SJSA1 (cell line): ENCODE results near the gene PBOV1. TPM values are rescaled to one million over a fixed set of nuclear protein-coding genes. Genes with fewer than 3 reads are reported as not detected.

Experiments
- DNase-seq, 2 experiments: peaks; one replicate each; pipeline ENCODE4 v3.0.0-alpha.2; 2015 to 2020; ENCODE audit warnings: low spot score in 2 of 2, low read depth in 1 of 2
- H3K27ac ChIP-seq: fragments of 250-450 bp; sonication (Bioruptor Pico); 2 replicates; pipeline ENCODE4 v1.5.1; 2020; ENCODE audit warnings: mild to moderate bottlenecking, moderate library complexity
- H3K27me3 ChIP-seq: fragments of 250-450 bp; sonication (Bioruptor Pico); replicated peaks from 2 replicates; pipeline ENCODE4 v1.5.1; 2020; ENCODE audit warnings: mild to moderate bottlenecking, moderate library complexity
- H3K36me3 ChIP-seq: fragments of 250-450 bp; sonication (Bioruptor Pico); 2 replicates; pipeline ENCODE4 v1.5.1; 2020; ENCODE audit warnings: mild to moderate bottlenecking
- H3K4me1 ChIP-seq: fragments of 250-450 bp; sonication (Bioruptor Pico); replicated peaks from 2 replicates; pipeline ENCODE4 v1.6.1; 2021; ENCODE audit warnings: mild to moderate bottlenecking
- H3K4me3 ChIP-seq: fragments of 250-450 bp; sonication (Bioruptor Pico); 2 replicates; pipeline ENCODE4 v1.5.1; 2020; ENCODE audit warnings: mild to moderate bottlenecking
- H3K9me3 ChIP-seq: fragments of 250-450 bp; sonication (Bioruptor Pico); replicated peaks from 2 replicates; pipeline ENCODE4 v1.5.1; 2020; ENCODE audit warnings: mild to moderate bottlenecking
- total RNA-seq: library from RNA; depleted of rRNA; stranded (reverse); fragments of >200 nt; shearing (Covaris generic); gene quantifications from 2 replicates; pipeline ENCODE4 v1.2.3, GENCODE V29; 2014

The PBOV1 gene
- total RNA-seq, 1 experiment from 2014 or later, result not detected

DNA sequence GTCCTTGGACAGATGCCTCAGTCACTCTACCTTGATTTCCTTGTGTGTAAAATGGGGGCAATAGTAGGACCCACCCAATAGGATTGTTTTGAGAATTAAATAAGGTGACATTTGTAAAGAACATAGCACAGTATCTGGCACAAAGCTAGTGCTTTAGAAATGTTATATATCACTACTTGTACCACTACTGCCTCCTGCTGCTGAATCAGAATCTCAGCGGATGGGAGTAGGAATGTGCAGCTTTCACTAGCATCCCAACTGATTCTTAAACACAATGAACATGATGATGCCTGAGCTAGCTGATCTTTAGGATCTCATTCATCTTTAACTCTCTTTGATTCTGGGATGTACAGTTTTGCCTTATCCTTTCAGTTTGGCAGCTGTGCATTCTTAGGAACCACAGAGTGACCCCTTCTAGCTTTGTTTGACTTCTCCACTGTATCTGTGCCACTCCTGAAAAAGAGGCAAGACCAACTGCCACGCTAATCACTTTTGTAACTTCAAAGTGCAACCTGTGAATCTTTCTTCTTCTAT lies 7.2 kb downstream of the PBOV1 start:
- no peaks in the 10 kb centered on the region; the same call in 1 of the 2 replicates for H3K27me3 ChIP-seq

GRCh38 chr6:138206862-138207261 lies 11.4 kb downstream of the PBOV1 start:
- Histone ChIP-seq H3K36me3 (no peaks in the 10 kb centered on the region), H3K4me1 (no peaks in the 10 kb centered on the region), H3K9me3 (no peaks in the 10 kb centered on the region), H3K4me3 (no peak overlapping the region), H3K27ac (no peak overlapping the region), H3K27me3 (no peaks in the 10 kb centered on the region; the same call in 1 of the 2 replicates)
- DNase-seq, result no peak

More for the DNA sequence above, 7.2 kb downstream of the PBOV1 start:
- H3K27ac ChIP-seq, result no peak overlapping the region
- H3K36me3 ChIP-seq, result no peaks in the 10 kb centered on the region
- H3K4me1 ChIP-seq, result no peaks in the 10 kb centered on the region
- H3K9me3 ChIP-seq, result no peaks in the 10 kb centered on the region
- no peak overlapping the region for H3K4me3 ChIP-seq
- no peak for DNase-seq

GRCh38 chr6:138205437-138206094 lies 12.7 kb downstream of the PBOV1 start:
- DNase-seq, result no peak
- no peaks in the 10 kb centered on the region for H3K36me3 ChIP-seq
- H3K9me3 ChIP-seq, result no peaks in the 10 kb centered on the region
- H3K4me1 ChIP-seq, result no peaks in the 10 kb centered on the region
- no peak overlapping the region for H3K27ac ChIP-seq
- H3K27me3 ChIP-seq, result no peaks in the 10 kb centered on the region; the same call in 1 of the 2 replicates
- H3K4me3 ChIP-seq, result no peak overlapping the region

GRCh38 chr6:138204792-138205384 lies 13.4 kb downstream of the PBOV1 start:
- Histone ChIP-seq H3K9me3 (no peaks in the 10 kb centered on the region), H3K36me3 (no peaks in the 10 kb centered on the region), H3K4me1 (no peaks in the 10 kb centered on the region), H3K27ac (no peak overlapping the region), H3K27me3 (no peaks in the 10 kb centered on the region; the same call in 1 of the 2 replicates), H3K4me3 (no peak overlapping the region)
- no peak for DNase-seq

GRCh38 chr6:138204303-138204702 lies 14.0 kb downstream of the PBOV1 start:
- no peaks in the 10 kb centered on the region for H3K4me1 ChIP-seq
- no peaks in the 10 kb centered on the region for H3K9me3 ChIP-seq
- H3K27ac ChIP-seq, result no peak overlapping the region
- H3K4me3 ChIP-seq, result no peak overlapping the region
- H3K27me3 ChIP-seq, result no peaks in the 10 kb centered on the region; the same call in 1 of the 2 replicates
- no peaks in the 10 kb centered on the region for H3K36me3 ChIP-seq
- DNase-seq, result no peak

DNA sequence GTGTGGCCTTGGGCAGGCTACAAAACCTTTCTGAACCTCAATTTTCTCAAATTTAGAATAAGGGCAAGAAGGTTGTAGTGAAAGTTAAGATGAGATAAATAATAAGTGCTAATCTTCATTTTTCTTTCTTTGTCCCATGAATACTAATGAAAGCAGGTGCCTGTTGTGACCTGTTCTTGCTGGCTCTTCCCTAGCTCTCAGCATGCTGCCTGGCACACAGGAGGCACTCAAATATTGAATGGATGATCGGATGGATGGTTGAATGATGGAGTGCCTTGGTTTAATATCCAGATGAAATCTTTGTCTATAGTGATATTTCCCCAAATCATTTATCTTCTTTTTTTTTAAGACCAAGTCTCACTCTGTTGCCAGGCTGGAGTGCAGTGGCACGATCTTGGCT lies 15.0 kb downstream of the PBOV1 start:
- no peaks in the 10 kb centered on the region for H3K9me3 ChIP-seq
- no peaks in the 10 kb centered on the region; the same call in 1 of the 2 replicates for H3K27me3 ChIP-seq
- no peaks in the 10 kb centered on the region for H3K36me3 ChIP-seq
- no peaks in the 10 kb centered on the region for H3K4me1 ChIP-seq
- H3K4me3 ChIP-seq, result no peak overlapping the region
- no peak for DNase-seq
- H3K27ac ChIP-seq, result no peak overlapping the region

- H3K36me3 ChIP-seq, result no peaks in the 10 kb centered on the region
- DNase-seq, result no peak
- H3K9me3 ChIP-seq, result no peaks in the 10 kb centered on the region
- H3K4me3 ChIP-seq, result no peak overlapping the region
- H3K27ac ChIP-seq, result no peak overlapping the region
- H3K4me1 ChIP-seq, result no peaks in the 10 kb centered on the region
- H3K27me3 ChIP-seq, result no peaks in the 10 kb centered on the region
Observed at GRCh38 chr6:138201836-138202235, 16.5 kb downstream of the PBOV1 start.

- Histone ChIP-seq H3K36me3 (no peaks in the 10 kb centered on the region), H3K27me3 (0 out of 2 replicates have a peak, but pooled peaks cover 3% of the 10 kb centered on the region), H3K4me3 (no peak overlapping the region), H3K9me3 (no peaks in the 10 kb centered on the region), H3K27ac (no peak overlapping the region), H3K4me1 (no peaks in the 10 kb centered on the region)
- DNase-seq, result no peak
Observed at GRCh38 chr6:138198430-138199091, 19.7 kb downstream of the PBOV1 start.

- DNase-seq, result no peak
- no peaks in the 10 kb centered on the region for H3K36me3 ChIP-seq
- 0 out of 2 replicates have a peak, but pooled peaks cover 3% of the 10 kb centered on the region for H3K27me3 ChIP-seq
- H3K4me1 ChIP-seq, result no peaks in the 10 kb centered on the region
- no peaks in the 10 kb centered on the region; the same call in 1 of the 2 replicates for H3K9me3 ChIP-seq
- H3K4me3 ChIP-seq, result no peak overlapping the region
- H3K27ac ChIP-seq, result no peak overlapping the region
Observed at GRCh38 chr6:138197570-138197969, 20.7 kb downstream of the PBOV1 start.

- Histone ChIP-seq H3K4me1 (no peaks in the 10 kb centered on the region), H3K4me3 (no peak overlapping the region), H3K9me3 (no peaks in the 10 kb centered on the region; the same call in 1 of the 2 replicates), H3K27me3 (0 out of 2 replicates have a peak, but pooled peaks cover 3% of the 10 kb centered on the region), H3K27ac (no peak overlapping the region), H3K36me3 (no peaks in the 10 kb centered on the region)
- DNase-seq, result no peak
Observed at GRCh38 chr6:138196122-138196738, 22.1 kb downstream of the PBOV1 start.

DNA sequence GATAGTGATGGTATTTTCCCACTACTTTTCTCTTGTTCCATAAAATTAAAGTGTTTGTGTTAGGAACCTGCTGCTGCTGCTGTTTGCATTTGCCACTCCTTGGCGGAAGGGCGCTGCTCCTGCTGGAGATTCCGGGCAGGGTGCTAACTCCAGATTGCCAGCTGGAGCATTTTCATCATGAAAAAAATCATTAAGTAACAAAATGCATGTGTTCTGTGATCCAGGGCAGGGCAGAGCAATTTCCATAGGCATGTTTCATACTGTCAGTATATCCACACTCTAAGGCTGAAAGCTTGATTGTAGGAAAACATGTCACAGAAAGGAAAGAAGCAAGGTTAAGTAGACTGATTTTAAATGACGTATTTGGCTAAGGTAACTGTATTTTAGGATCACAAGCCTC lies 24.0 kb downstream of the PBOV1 start:
- DNase-seq, result no peak
- Histone ChIP-seq H3K27ac (no peak overlapping the region), H3K36me3 (no peaks in the 10 kb centered on the region), H3K4me1 (no peaks in the 10 kb centered on the region), H3K9me3 (no peaks in the 10 kb centered on the region; the same call in 1 of the 2 replicates), H3K4me3 (no peak overlapping the region), H3K27me3 (0 out of 2 replicates have a peak, but pooled peaks cover 3% of the 10 kb centered on the region)

DNA sequence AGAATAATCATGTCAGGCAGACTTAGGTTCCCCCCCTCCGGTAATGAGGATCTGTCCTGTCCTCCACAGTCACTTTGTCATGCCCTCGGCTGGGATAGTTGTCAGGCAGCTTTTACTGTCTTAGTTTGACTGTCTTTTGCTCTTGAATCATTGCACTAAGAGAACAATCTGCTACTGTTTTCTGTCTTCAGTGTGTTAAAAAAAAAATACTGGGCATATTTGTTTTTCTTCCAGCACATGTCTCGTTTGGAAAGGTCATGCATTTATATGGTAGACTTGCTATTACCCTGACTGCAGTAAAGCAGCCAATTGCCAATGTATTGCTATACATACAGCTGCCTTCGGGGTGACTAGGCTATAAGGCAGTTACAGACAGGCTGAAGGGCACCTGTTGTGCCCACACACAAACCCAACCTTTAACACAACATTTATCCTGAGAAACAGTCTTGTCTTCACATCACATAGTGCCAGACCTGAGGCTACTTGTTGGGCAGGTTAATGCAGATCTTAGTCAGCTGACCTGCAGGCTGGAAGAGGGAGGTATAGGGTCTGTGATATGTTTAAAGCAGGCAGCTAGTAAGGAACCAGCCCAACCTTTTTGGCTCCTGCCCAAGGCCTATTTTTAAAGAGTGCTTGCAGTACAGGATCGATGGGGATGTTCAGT lies 29.9 kb downstream of the PBOV1 start:
- no peaks in the 10 kb centered on the region for H3K27me3 ChIP-seq
- H3K36me3 ChIP-seq, result no peaks in the 10 kb centered on the region
- no peak for DNase-seq
- no peak overlapping the region for H3K27ac ChIP-seq
- H3K9me3 ChIP-seq, result no peaks in the 10 kb centered on the region; the same call in 1 of the 2 replicates
- H3K4me1 ChIP-seq, result no peaks in the 10 kb centered on the region
- no peak overlapping the region for H3K4me3 ChIP-seq

GRCh38 chr6:138187156-138187555 lies 31.1 kb downstream of the PBOV1 start:
- Histone ChIP-seq H3K9me3 (no peaks in the 10 kb centered on the region), H3K4me1 (no peaks in the 10 kb centered on the region), H3K27ac (no peak overlapping the region), H3K36me3 (no peaks in the 10 kb centered on the region), H3K27me3 (no peaks in the 10 kb centered on the region), H3K4me3 (no peak overlapping the region)
- no peak for DNase-seq
